GM20000 (cell line): ENCODE measurements around the gene SH3GL3.

Source experiments
- DNase-seq: peaks from one replicate; pipeline ENCODE4 v3.0.0; 2012; ENCODE audit warnings: low spot score
- CTCF ChIP-seq: IDR thresholded peaks from 2 replicates; pipeline ENCODE4 v1.5.1; 2012; ENCODE audit warnings: mild to moderate bottlenecking, control low read depth; ENCODE audit errors: extremely low read depth, missing control alignments

Gene SH3GL3

GRCh38 chr15:83422541-83422940, 24.6 kb upstream of the SH3GL3 start:
- no peak for DNase-seq
- TF ChIP-seq CTCF, result no peak

- no peak for DNase-seq
- TF ChIP-seq CTCF, result no peak
Measured at GRCh38 chr15:83424101-83424500, 23.0 kb upstream of the SH3GL3 start.

GRCh38 chr15:83430441-83430840, 16.7 kb upstream of the SH3GL3 start:
- no peak for TF ChIP-seq CTCF
- DNase-seq, result no peak

- no peak for DNase-seq
- no peak for TF ChIP-seq CTCF
Measured at GRCh38 chr15:83431521-83431920, 15.6 kb upstream of the SH3GL3 start.

GRCh38 chr15:83435202-83435601, 11.9 kb upstream of the SH3GL3 start:
- no peak for TF ChIP-seq CTCF
- DNase-seq, result no peak

GRCh38 chr15:83435782-83436181, 11.4 kb upstream of the SH3GL3 start:
- no peak for TF ChIP-seq CTCF
- DNase-seq, result no peak

- TF ChIP-seq CTCF, result no peak
- DNase-seq, result no peak
Measured at GRCh38 chr15:83436513-83437158, 10.5 kb upstream of the SH3GL3 start.
